ENCODE results near the gene KCNE3.

DNA sequence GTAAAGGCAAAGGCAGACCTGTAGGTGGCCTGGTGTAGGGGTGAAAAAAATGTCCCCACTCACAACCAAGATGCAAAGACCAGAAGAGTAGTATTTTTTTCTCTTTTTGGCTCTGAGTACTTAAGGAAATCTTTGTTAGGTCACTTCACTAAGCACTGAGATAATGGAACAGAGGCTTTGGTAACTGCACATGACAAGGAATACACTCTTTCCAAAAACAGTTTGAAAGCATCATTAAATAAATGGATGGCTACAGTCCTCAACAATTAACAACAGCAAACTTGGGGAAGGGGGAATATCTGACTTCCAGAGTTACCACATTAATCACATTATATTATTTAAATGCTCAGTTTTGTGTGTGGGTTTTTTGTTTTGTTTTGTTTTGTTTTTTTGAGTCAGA is 42.2 kb downstream of the KCNE3 start:
- no peak for TF ChIP-seq POLR2A (IDR thresholded peaks at IDR 0.05; ENCODE audit: low read depth, low read length)
- no peak for TF ChIP-seq SPI1 (IDR thresholded peaks at IDR 0.05; ENCODE audit: low read depth, low read length)
- no peak for TF ChIP-seq TAF1 (IDR thresholded peaks at IDR 0.05; ENCODE audit: low read depth, low read length)
- TF ChIP-seq POLR2AphosphoS5 (IDR thresholded peaks at IDR 0.05; ENCODE audit: low read depth, low read length): no peak

All from GM12891 (cell line).